ENCODE results near the gene ZNF326. TPM values are rescaled to one million over a fixed set of nuclear protein-coding genes. Genes with fewer than 3 reads are reported as not detected.

The ZNF326 gene
- total RNA-seq, 4 donors from 2014 or later, result 19.9 to 32.8 (median 24.0) TPM

DNA sequence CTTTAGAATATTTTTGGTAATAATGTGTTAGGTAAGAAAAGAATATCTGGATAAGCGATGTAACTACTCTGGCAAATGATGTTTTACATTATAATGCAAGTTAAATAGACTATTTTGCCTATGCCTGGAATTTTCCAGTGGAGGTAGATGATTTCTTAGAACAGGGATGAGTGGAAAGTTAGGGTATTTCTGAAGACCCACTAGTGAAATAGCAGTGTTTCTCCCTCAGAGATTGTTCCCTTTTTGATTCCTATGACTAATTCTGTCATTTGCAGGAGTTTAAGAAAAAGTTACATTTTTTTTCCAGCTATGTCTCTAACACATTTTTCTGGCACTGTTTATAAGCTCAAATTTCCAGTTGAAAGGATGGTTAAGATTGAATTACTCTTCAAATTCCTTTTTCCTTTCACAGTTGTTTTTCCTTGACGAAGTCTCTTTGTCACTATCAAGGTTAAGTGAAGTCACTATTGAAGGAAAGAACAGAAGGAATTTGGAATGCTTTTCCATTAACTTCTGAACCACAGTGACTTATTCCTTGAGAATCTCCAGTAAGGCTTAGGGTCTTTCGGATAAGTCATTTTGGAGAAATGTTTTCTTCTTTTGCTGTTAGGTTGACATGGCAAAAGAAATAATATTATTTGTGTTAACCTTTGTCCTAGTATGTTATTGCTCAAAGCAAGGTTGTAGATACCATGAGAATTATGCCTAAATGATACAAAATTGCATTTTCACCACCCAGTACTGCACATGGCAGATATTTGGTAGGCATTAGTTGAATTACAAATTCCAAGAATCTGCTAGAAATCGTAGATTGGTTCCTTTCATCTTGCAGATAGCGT lies 42.9 kb upstream of the ZNF326 start:
- TF ChIP-seq, protein P1, sequence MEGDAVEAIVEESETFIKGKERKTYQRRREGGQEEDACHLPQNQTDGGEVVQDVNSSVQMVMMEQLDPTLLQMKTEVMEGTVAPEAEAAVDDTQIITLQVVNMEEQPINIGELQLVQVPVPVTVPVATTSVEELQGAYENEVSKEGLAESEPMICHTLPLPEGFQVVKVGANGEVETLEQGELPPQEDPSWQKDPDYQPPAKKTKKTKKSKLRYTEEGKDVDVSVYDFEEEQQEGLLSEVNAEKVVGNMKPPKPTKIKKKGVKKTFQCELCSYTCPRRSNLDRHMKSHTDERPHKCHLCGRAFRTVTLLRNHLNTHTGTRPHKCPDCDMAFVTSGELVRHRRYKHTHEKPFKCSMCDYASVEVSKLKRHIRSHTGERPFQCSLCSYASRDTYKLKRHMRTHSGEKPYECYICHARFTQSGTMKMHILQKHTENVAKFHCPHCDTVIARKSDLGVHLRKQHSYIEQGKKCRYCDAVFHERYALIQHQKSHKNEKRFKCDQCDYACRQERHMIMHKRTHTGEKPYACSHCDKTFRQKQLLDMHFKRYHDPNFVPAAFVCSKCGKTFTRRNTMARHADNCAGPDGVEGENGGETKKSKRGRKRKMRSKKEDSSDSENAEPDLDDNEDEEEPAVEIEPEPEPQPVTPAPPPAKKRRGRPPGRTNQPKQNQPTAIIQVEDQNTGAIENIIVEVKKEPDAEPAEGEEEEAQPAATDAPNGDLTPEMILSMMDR (IDR thresholded peaks at IDR 0.05; ENCODE audit: low read depth), result no peak

- TF ChIP-seq, protein P1 (IDR thresholded peaks at IDR 0.05; ENCODE audit: low read depth), result no peak
Observed at GRCh38 chr1:89952605-89953130, 42.2 kb upstream of the ZNF326 start.

DNA sequence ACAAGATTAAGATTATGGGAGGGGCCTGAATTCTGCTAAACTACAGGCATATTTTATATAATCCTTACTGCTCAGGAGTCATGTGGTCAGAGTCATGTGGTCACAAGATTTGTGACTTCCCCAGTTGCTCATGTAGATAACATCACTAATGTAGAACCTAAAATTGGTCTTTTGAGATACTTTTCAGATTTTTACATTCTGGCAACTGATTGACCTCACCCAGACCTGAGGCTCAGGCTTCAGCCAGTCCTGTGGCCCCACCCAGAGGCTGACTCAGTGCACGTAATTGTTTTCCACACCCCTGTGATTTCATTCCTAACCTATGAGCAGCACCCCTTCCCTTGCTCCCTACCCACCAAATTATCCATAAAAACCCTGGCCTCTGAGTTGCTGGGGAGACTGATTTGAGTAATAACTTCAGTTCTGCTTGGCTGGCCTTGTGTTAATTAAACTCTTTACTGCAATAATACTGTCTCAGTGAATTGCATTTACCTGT lies 41.7 kb upstream of the ZNF326 start:
- TF ChIP-seq, protein P1 (IDR thresholded peaks at IDR 0.05; ENCODE audit: low read depth), result no peak

DNA sequence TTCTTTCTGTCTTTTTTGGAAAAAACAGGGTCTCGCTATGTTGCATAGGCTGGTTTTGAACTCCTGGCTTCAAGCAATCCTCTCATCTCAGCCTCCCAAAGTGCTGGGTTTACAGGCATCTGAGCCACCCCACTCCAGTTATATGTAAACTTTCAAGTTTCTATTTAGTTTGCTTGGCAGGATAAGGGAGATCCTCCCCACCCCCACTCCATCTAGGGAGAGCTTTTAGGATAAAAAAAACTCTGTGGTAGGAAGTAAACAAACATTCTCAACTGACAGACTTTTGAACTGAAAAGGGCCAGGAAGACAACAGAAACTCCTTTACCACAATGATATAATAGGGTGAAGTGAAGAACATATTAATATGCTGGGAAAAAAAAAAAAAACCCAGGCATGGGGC lies 41.0 kb upstream of the ZNF326 start:
- TF ChIP-seq, protein P1 (IDR thresholded peaks at IDR 0.05; ENCODE audit: low read depth), result no peak

GRCh38 chr1:89954401-89954800 lies 40.5 kb upstream of the ZNF326 start:
- TF ChIP-seq, protein P1 (IDR thresholded peaks at IDR 0.05; ENCODE audit: low read depth), result no peak

GRCh38 chr1:89955311-89956205 lies 39.4 kb upstream of the ZNF326 start:
- TF ChIP-seq, protein P1 (IDR thresholded peaks at IDR 0.05; ENCODE audit: low read depth), result no peak
